Ascending aorta (tissue), 2 donors: ENCODE results near the gene INSM1. TPM values are rescaled to one million over a fixed set of nuclear protein-coding genes. Genes with fewer than 3 reads are reported as not detected.

Experiments
- DNase-seq, 2 donors: peaks; one replicate each; pipeline ENCODE4 v3.0.0-alpha.2; 2019; ENCODE audit warnings: low spot score in 2 of 2
- H3K27ac ChIP-seq, 2 donors: fragments of 200-600 bp; sonication (generic); one replicate each; pipeline ENCODE4 v1.5.1; 2016 to 2017; ENCODE audit warnings: mild to moderate bottlenecking in 1 of 2
- H3K27me3 ChIP-seq: fragments of 200-600 bp; sonication (generic); one replicate; pipeline ENCODE4 v1.5.1; 2017
- H3K36me3 ChIP-seq, 2 donors: fragments of 200-600 bp; sonication (generic); one replicate each; pipeline ENCODE4 v1.5.1; 2016
- H3K4me1 ChIP-seq, 2 donors: fragments of 200-600 bp; sonication (generic); one replicate each; pipeline ENCODE4 v1.5.1; 2016 to 2017; ENCODE audit warnings: mild to moderate bottlenecking in 1 of 2
- H3K4me3 ChIP-seq, 2 donors: fragments of 200-600 bp; sonication (generic); one replicate each; pipeline ENCODE4 v1.5.1; 2016 to 2017; ENCODE audit warnings: mild to moderate bottlenecking in 1 of 2
- H3K9me3 ChIP-seq, 2 donors: fragments of 200-600 bp; sonication (generic); one replicate each; pipeline ENCODE4 v1.5.1; 2016
- intact Hi-C: fragments of 100-400 bp; cut with DNase I; formaldehyde crosslinking; loops from one replicate; pipeline ENCODE4 v1.15.1; 2023
- total RNA-seq: library from RNA; depleted of rRNA; stranded (reverse); fragments of >200 nt; gene quantifications from one replicate; pipeline ENCODE4 v1.1.0, GENCODE V29; 2016
- TF ChIP-seq, protein P1 (sequence below), 3 experiments: fragments of 200-600 bp in 2 of 3; fragments of 450-650 bp in 1 of 3; sonication (generic) in 2 of 3; IDR thresholded peaks; one replicate each; pipeline ENCODE4 v1.5.1; 2016 to 2019; ENCODE audit warnings: antibody characterized with exemption in 3 of 3, mild to moderate bottlenecking in 1 of 3, moderate library complexity in 1 of 3

Gene INSM1
- total RNA-seq, 1 donor from 2014 or later, result not detected

- peaks cover under 1 to 2% of the 10 kb centered on the region in 2 donors for H3K36me3 ChIP-seq
- H3K9me3 ChIP-seq, result no peaks in the 10 kb centered on the region
- H3K27ac ChIP-seq, result no peak overlapping the region
- H3K4me1 ChIP-seq, result no peaks in the 10 kb centered on the region
- H3K4me3 ChIP-seq, result no peak overlapping the region
- TF ChIP-seq, protein P1, sequence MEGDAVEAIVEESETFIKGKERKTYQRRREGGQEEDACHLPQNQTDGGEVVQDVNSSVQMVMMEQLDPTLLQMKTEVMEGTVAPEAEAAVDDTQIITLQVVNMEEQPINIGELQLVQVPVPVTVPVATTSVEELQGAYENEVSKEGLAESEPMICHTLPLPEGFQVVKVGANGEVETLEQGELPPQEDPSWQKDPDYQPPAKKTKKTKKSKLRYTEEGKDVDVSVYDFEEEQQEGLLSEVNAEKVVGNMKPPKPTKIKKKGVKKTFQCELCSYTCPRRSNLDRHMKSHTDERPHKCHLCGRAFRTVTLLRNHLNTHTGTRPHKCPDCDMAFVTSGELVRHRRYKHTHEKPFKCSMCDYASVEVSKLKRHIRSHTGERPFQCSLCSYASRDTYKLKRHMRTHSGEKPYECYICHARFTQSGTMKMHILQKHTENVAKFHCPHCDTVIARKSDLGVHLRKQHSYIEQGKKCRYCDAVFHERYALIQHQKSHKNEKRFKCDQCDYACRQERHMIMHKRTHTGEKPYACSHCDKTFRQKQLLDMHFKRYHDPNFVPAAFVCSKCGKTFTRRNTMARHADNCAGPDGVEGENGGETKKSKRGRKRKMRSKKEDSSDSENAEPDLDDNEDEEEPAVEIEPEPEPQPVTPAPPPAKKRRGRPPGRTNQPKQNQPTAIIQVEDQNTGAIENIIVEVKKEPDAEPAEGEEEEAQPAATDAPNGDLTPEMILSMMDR (IDR thresholded peaks at IDR 0.05), result no peak
- DNase-seq, result no peak
- H3K27me3 ChIP-seq, result no peaks in the 10 kb centered on the region
- intact Hi-C loops, result no loop called here
Measured at GRCh38 chr20:20404633-20405032, 36.7 kb downstream of the INSM1 start.

GRCh38 chr20:20405623-20406022, 37.7 kb downstream of the INSM1 start:
- intact Hi-C loops, result no loop called here
- DNase-seq, result no peak

GRCh38 chr20:20406306-20406705, 38.4 kb downstream of the INSM1 start:
- TF ChIP-seq, protein P1 (IDR thresholded peaks at IDR 0.05), result no peak
- no peak for DNase-seq
- H3K9me3 ChIP-seq, result no peaks in the 10 kb centered on the region
- no peaks in the 10 kb centered on the region for H3K4me1 ChIP-seq
- no peaks in the 10 kb centered on the region for H3K27me3 ChIP-seq
- H3K4me3 ChIP-seq, result no peak overlapping the region
- H3K27ac ChIP-seq, result no peak overlapping the region
- H3K36me3 ChIP-seq, result no peaks in the 10 kb centered on the region
- intact Hi-C loops, result no loop called here

More at GRCh38 chr20:20405623-20406022, 37.7 kb downstream of the INSM1 start:
- TF ChIP-seq, protein P1 (IDR thresholded peaks at IDR 0.05), result no peak
- Histone ChIP-seq H3K36me3 (no peaks in the 10 kb centered on the region), H3K9me3 (no peaks in the 10 kb centered on the region), H3K4me3 (no peak overlapping the region), H3K27ac (no peak overlapping the region), H3K4me1 (no peaks in the 10 kb centered on the region), H3K27me3 (no peaks in the 10 kb centered on the region)

DNA sequence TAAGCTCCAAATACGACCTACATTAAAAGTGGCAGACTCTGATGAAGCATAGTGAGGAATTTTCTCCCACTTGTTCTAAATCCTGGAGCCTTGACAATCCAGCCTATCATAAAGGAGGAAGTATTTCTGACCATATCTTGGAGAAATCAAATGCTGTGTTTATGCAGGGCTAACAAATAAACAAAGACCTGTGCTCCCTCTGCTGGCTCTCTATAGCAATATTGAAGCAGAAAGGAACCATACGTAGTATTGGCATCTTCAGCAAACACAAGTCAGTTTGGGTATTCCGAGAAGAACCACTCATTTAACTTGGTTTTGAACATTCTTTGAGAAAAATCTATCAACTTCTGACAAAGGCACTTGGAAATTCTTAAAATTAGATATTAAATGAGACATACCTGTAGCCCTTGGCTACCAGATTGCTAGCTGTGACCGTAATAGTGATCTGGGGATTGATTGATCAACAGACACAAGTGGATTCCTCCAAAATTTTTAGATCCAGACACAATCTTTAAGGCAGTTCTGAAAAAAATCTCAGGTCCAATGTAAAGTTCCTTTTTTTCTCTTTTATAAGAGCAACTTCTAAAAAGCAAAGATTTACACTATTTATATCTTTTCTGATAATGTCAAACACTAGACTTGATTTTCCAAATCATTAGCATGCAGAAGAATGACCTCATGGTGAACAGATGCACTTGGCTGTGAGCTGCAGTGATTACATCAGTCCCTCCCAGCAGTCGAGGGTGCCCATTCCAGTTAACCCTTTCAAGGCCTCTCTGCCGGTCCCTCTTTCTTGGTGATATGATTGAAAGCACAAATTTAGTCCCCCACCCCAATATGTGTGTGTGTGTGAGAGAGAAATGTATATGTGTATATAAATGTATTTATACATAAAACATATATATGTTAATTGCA, 40.2 kb downstream of the INSM1 start:
- H3K4me1 ChIP-seq, result no peaks in the 10 kb centered on the region
- TF ChIP-seq, protein P1 (IDR thresholded peaks at IDR 0.05), result no peak
- H3K27ac ChIP-seq, result no peak overlapping the region
- no peaks in the 10 kb centered on the region for H3K27me3 ChIP-seq
- intact Hi-C loops, result no loop called here
- no peak overlapping the region for H3K4me3 ChIP-seq
- H3K36me3 ChIP-seq, result no peaks in the 10 kb centered on the region
- no peak for DNase-seq
- no peaks in the 10 kb centered on the region for H3K9me3 ChIP-seq

- TF ChIP-seq, protein P1 (IDR thresholded peaks at IDR 0.05), result no peak
- no peaks in the 10 kb centered on the region for H3K9me3 ChIP-seq
- intact Hi-C loops, result no loop called here
- H3K27ac ChIP-seq, result no peak overlapping the region
- DNase-seq, result no peak
- no peaks in the 10 kb centered on the region for H3K27me3 ChIP-seq
- no peaks in the 10 kb centered on the region for H3K4me1 ChIP-seq
- H3K36me3 ChIP-seq, result no peaks in the 10 kb centered on the region
- H3K4me3 ChIP-seq, result no peak overlapping the region
Measured at GRCh38 chr20:20409331-20409730, 41.4 kb downstream of the INSM1 start.
